MM.1S (cell line): ENCODE results near the gene BCOR.

Experiments used
- DNase-seq: peaks from one replicate; pipeline ENCODE4 v3.0.0-alpha.2; 2015
- H2AFZ ChIP-seq: fragments of 300-600 bp; sonication (generic); 2 replicates; pipeline ENCODE4 v1.6.0; 2016; ENCODE audit warnings: antibody characterized with exemption, low read length
- H3F3A ChIP-seq: fragments of 300-600 bp; sonication (generic); 2 replicates; pipeline ENCODE4 v1.6.1; 2016; ENCODE audit warnings: mild to moderate bottlenecking, antibody characterized with exemption, low read length, moderate library complexity, mixed read lengths; ENCODE audit not compliant: insufficient read depth
- H3K27ac ChIP-seq: fragments of 300-600 bp; sonication (generic); 2 replicates; pipeline ENCODE4 v1.5.1; 2016; ENCODE audit warnings: mild to moderate bottlenecking, low read length
- H3K27me3 ChIP-seq: fragments of 300-600 bp; sonication (generic); replicated peaks from 2 replicates; pipeline ENCODE4 v1.6.0; 2016; ENCODE audit warnings: low read length; ENCODE audit not compliant: insufficient read depth
- H3K36me3 ChIP-seq: fragments of 300-600 bp; sonication (generic); replicated peaks from 2 replicates; pipeline ENCODE4 v1.6.1; 2016; ENCODE audit warnings: mild to moderate bottlenecking, low read length, mixed read lengths; ENCODE audit not compliant: insufficient read depth
- H3K4me1 ChIP-seq: fragments of 300-600 bp; sonication (generic); 2 replicates; pipeline ENCODE4 v1.6.1; 2016; ENCODE audit warnings: low read length, mixed read lengths
- H3K4me2 ChIP-seq: fragments of 300-600 bp; sonication (generic); 2 replicates; pipeline ENCODE4 v1.6.0; 2016; ENCODE audit warnings: low read depth, low read length
- H3K4me3 ChIP-seq: fragments of 300-600 bp; sonication (generic); 2 replicates; pipeline ENCODE4 v1.5.1; 2016; ENCODE audit warnings: low read length, mixed read lengths
- H3K79me2 ChIP-seq: fragments of 300-600 bp; sonication (generic); 2 replicates; pipeline ENCODE4 v1.6.1; 2016; ENCODE audit warnings: mixed run types, low read length, mixed read lengths
- H3K9ac ChIP-seq: fragments of 300-600 bp; sonication (generic); 2 replicates; pipeline ENCODE4 v1.6.1; 2016; ENCODE audit warnings: low read length, mixed read lengths
- H3K9me2 ChIP-seq: fragments of 300-600 bp; sonication (generic); replicated peaks from 2 replicates; pipeline ENCODE4 v1.6.1; 2016; ENCODE audit warnings: mild to moderate bottlenecking, low read length, mixed read lengths; ENCODE audit not compliant: insufficient read depth
- H3K9me3 ChIP-seq: fragments of 300-600 bp; sonication (generic); replicated peaks from 2 replicates; pipeline ENCODE4 v1.6.1; 2016; ENCODE audit warnings: mild to moderate bottlenecking, low read length, mixed read lengths; ENCODE audit not compliant: insufficient read depth
- H4K20me1 ChIP-seq: fragments of 300-600 bp; sonication (generic); 2 replicates; pipeline ENCODE4 v1.6.1; 2016; ENCODE audit warnings: mild to moderate bottlenecking, low read length, moderate library complexity, mixed read lengths; ENCODE audit not compliant: insufficient read depth
- CTCF ChIP-seq: fragments of 300-600 bp; sonication (generic); IDR thresholded peaks from 2 replicates; pipeline ENCODE4 v1.5.1; 2016; ENCODE audit warnings: antibody characterized with exemption, low read length, mixed read lengths
- EZH2 ChIP-seq: fragments of 300-600 bp; sonication (generic); optimal IDR thresholded peaks from 2 replicates; pipeline ENCODE3; 2017; ENCODE audit warnings: low read depth, mild to moderate bottlenecking, antibody characterized with exemption, low read length, mixed read lengths
- EZH2phosphoT487 ChIP-seq: fragments of 300-600 bp; sonication (generic); IDR thresholded peaks from 2 replicates; pipeline ENCODE4 v1.6.1; 2018; ENCODE audit warnings: antibody characterized with exemption, low read length

BCOR gene

GRCh38 chrX:40016749-40017148 is 81.0 kb downstream of the BCOR start:
- Histone ChIP-seq H3K4me1 (no peaks in the 10 kb centered on the region), H3K79me2 (no peaks in the 10 kb centered on the region), H3K9me2 (no peaks in the 10 kb centered on the region), H2AFZ (no peak overlapping the region), H3K4me2 (no peak overlapping the region), H4K20me1 (no peaks in the 10 kb centered on the region), H3K9me3 (no peaks in the 10 kb centered on the region), H3K4me3 (no peak overlapping the region), H3K36me3 (no peaks in the 10 kb centered on the region), H3K27me3 (no peaks in the 10 kb centered on the region), H3K27ac (no peak overlapping the region), H3K9ac (no peak overlapping the region), H3F3A (peaks cover 9% of the 10 kb centered on the region; the same call in 1 of the 2 replicates)
- DNase-seq, result no peak
- TF ChIP-seq CTCF, result no peak
- TF ChIP-seq EZH2phosphoT487, result no peak

- H3K9me3 ChIP-seq, result no peaks in the 10 kb centered on the region
- H3K36me3 ChIP-seq, result no peaks in the 10 kb centered on the region
- H3K9ac ChIP-seq, result no peak overlapping the region
- no peaks in the 10 kb centered on the region for H3K9me2 ChIP-seq
- H3F3A ChIP-seq, result peaks cover 9% of the 10 kb centered on the region; the same call in 1 of the 2 replicates
- H3K79me2 ChIP-seq, result no peaks in the 10 kb centered on the region
- H3K4me3 ChIP-seq, result no peak overlapping the region
- H3K27ac ChIP-seq, result no peak overlapping the region
- no peak overlapping the region for H3K4me2 ChIP-seq
- H4K20me1 ChIP-seq, result no peaks in the 10 kb centered on the region
- H3K27me3 ChIP-seq, result no peaks in the 10 kb centered on the region
- H3K4me1 ChIP-seq, result no peaks in the 10 kb centered on the region
- H2AFZ ChIP-seq, result no peak overlapping the region
- TF ChIP-seq CTCF (no peak), EZH2 (no peak), EZH2phosphoT487 (no peak)
- DNase-seq, result no peak
These were observed 82.1 kb downstream of the BCOR start for GRCh38 chrX:40015693-40016092.

GRCh38 chrX:40013266-40014195 is 84.2 kb downstream of the BCOR start:
- peak overlapping the region; percentile 89 for H3K4me2 ChIP-seq
- no peaks in the 10 kb centered on the region for H3K9me2 ChIP-seq
- H2AFZ ChIP-seq, result peak overlapping the region; percentile 35; the same call in 1 of the 2 replicates
- no peak for TF ChIP-seq EZH2phosphoT487
- no peak for TF ChIP-seq EZH2
- no peak for TF ChIP-seq CTCF
- H3K9me3 ChIP-seq, result no peaks in the 10 kb centered on the region
- no peaks in the 10 kb centered on the region for H3K4me1 ChIP-seq
- no peaks in the 10 kb centered on the region for H4K20me1 ChIP-seq
- H3K36me3 ChIP-seq, result no peaks in the 10 kb centered on the region
- no peaks in the 10 kb centered on the region for H3K27me3 ChIP-seq
- H3K79me2 ChIP-seq, result no peaks in the 10 kb centered on the region
- DNase-seq, result peak; percentile 80
- peak overlapping the region; percentile 97 for H3K9ac ChIP-seq
- H3F3A ChIP-seq, result peaks cover 9% of the 10 kb centered on the region; the same call in 1 of the 2 replicates
- peak overlapping the region; percentile 95 for H3K27ac ChIP-seq
- peak overlapping the region; percentile 67 for H3K4me3 ChIP-seq
